PC-9 (cell line): ENCODE data around the gene SMOC2. TPM values are rescaled to one million over a fixed set of nuclear protein-coding genes. Genes with fewer than 3 reads are reported as not detected.

Source experiments
- BruUV-seq: library from RNA; stranded (reverse); fragments of 400-500 nt; replicated peaks from 2 replicates; lab custom pipeline; 2021; lab: Mats Ljungman, UMichigan
- CTCF ChIA-PET: fragments of 300-600 bp; sonication (Branson Sonifier 250); formaldehyde crosslinking; loops from one replicate; lab custom pipeline; 2022; ENCODE audit warnings: antibody characterized with exemption; lab: Charles Lee
- POLR2A ChIA-PET: fragments of 300-600 bp; sonication (Branson Sonifier 250); formaldehyde crosslinking; loops from one replicate; lab custom pipeline; 2022; ENCODE audit warnings: antibody characterized with exemption; ENCODE audit not compliant: unreplicated experiment; lab: Charles Lee
- DNase-seq, 2 experiments: peaks; one replicate each; pipeline versions ENCODE4 v3.0.0 to v3.0.0-alpha.2; 2015 to 2022; ENCODE audit warnings: mixed read lengths in 1 of 2
- H2AFZ ChIP-seq: fragments of 200-600 bp; sonication (generic); 2 replicates; pipeline ENCODE4 v1.8.1; 2017; ENCODE audit warnings: antibody characterized with exemption
- H3F3A ChIP-seq: fragments of 200-600 bp; sonication (generic); 2 replicates; pipeline ENCODE4 v1.8.1; 2017; ENCODE audit warnings: antibody characterized with exemption, mild to moderate bottlenecking, low read depth; ENCODE audit not compliant: insufficient read depth
- H3K27ac ChIP-seq: fragments of 200-600 bp; sonication (generic); 2 replicates; pipeline ENCODE4 v1.6.1; 2016; ENCODE audit warnings: mixed run types
- H3K27me3 ChIP-seq: fragments of 200-600 bp; sonication (generic); 2 replicates; pipeline ENCODE4 v1.6.1; 2016; ENCODE audit warnings: low read depth, mixed run types; ENCODE audit not compliant: insufficient read depth
- H3K36me3 ChIP-seq: fragments of 200-600 bp; sonication (generic); 2 replicates; pipeline ENCODE4 v1.6.1; 2016; ENCODE audit warnings: low read depth, mixed run types
- H3K4me1 ChIP-seq: fragments of 200-600 bp; sonication (generic); replicated peaks from 2 replicates; pipeline ENCODE4 v1.6.1; 2016; ENCODE audit warnings: mixed run types; ENCODE audit not compliant: insufficient read depth
- H3K4me2 ChIP-seq: fragments of 200-600 bp; sonication (generic); 2 replicates; pipeline ENCODE4 v1.6.1; 2017; ENCODE audit warnings: mixed run types
- H3K4me3 ChIP-seq: fragments of 200-600 bp; sonication (generic); 2 replicates; pipeline ENCODE4 v1.6.1; 2016; ENCODE audit warnings: mixed run types
- H3K79me2 ChIP-seq: fragments of 200-600 bp; sonication (generic); 2 replicates; pipeline ENCODE4 v1.6.1; 2017; ENCODE audit warnings: low read depth, mixed run types
- H3K9me2 ChIP-seq: fragments of 200-600 bp; sonication (generic); 2 replicates; pipeline ENCODE4 v1.8.1; 2017; ENCODE audit warnings: mild to moderate bottlenecking; ENCODE audit not compliant: insufficient read depth
- H3K9me3 ChIP-seq: fragments of 200-600 bp; sonication (generic); 2 replicates; pipeline ENCODE4 v1.8.1; 2016; ENCODE audit warnings: low read depth; ENCODE audit not compliant: insufficient read depth
- H4K20me1 ChIP-seq: fragments of 200-600 bp; sonication (generic); 2 replicates; pipeline ENCODE4 v1.8.1; 2017; ENCODE audit not compliant: insufficient read depth
- EZH2 ChIP-seq: fragments of 200-600 bp; sonication (generic); IDR thresholded peaks from 2 replicates; pipeline ENCODE4 v1.8.0; 2017; ENCODE audit warnings: antibody characterized with exemption, low read depth
- intact Hi-C: fragments of 100-400 bp; cut with micrococcal nuclease; formaldehyde crosslinking; loops from one replicate; pipeline ENCODE4 v1.10.0; 2022; ENCODE audit not compliant: unreplicated experiment
- total RNA-seq: library from RNA; stranded (reverse); gene quantifications from 2 replicates; pipeline ENCODE4 v1.2.3, GENCODE V29; 2021
- TF ChIP-seq, protein P1 (sequence below): fragments of 200-600 bp; sonication (generic); conservative IDR thresholded peaks from 2 replicates; pipeline ENCODE4 v1.6.1; 2017; ENCODE audit warnings: mixed run types, antibody characterized with exemption, mild to moderate bottlenecking, moderate library complexity

Gene SMOC2
- total RNA-seq, 1 experiment from 2014 or later = not detected

DNA sequence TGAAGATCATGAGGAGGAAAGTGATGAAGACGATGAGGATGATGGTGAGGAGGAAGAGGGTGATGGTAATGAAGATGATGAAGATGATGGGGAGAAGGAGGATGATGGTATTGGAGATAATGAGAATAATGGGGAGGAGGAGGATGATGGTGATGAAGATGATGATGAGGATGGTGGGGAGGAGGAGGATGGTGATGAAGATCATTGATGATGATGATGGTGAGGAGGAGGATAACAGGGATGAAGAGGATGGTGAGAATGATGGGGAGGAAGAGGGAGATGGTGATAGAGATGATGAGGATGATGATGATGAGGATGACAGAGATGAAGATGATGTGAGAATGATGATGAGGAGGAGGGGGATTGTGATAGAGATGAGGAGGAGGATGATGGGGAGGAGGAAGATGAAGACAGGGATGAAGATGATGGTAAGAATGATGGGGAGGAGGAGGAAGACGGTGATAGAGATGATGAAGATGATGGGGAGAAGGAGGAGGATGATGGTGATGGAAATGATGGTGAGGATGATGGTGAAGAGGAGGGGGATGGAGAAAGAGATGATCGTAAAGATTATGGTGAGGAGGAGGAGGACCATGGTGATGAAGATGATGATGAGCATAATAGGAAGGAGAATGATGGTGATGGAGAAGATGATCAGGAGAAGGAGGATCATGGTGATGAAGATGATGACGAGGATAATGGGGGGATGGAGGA lies 273.7 kb downstream of the SMOC2 start:
- Histone ChIP-seq H3K9me2 (no peaks in the 10 kb centered on the region), H3K9me3 (no peaks in the 10 kb centered on the region), H3K4me3 (no peak overlapping the region), H4K20me1 (no peaks in the 10 kb centered on the region), H3K36me3 (no peaks in the 10 kb centered on the region), H3K27me3 (no peaks in the 10 kb centered on the region), H3F3A (no peaks in the 10 kb centered on the region), H3K79me2 (no peaks in the 10 kb centered on the region), H3K4me2 (no peak overlapping the region), H3K4me1 (peaks cover 7% of the 10 kb centered on the region), H3K27ac (no peak overlapping the region), H2AFZ (no peak overlapping the region)
- ChIA-PET CTCF (no interaction called here), POLR2A (no interaction called here)
- DNase-seq = no peak
- no TSS peak for BruUV-seq
- intact Hi-C loops = no loop called here
- TF ChIP-seq, protein P1, sequence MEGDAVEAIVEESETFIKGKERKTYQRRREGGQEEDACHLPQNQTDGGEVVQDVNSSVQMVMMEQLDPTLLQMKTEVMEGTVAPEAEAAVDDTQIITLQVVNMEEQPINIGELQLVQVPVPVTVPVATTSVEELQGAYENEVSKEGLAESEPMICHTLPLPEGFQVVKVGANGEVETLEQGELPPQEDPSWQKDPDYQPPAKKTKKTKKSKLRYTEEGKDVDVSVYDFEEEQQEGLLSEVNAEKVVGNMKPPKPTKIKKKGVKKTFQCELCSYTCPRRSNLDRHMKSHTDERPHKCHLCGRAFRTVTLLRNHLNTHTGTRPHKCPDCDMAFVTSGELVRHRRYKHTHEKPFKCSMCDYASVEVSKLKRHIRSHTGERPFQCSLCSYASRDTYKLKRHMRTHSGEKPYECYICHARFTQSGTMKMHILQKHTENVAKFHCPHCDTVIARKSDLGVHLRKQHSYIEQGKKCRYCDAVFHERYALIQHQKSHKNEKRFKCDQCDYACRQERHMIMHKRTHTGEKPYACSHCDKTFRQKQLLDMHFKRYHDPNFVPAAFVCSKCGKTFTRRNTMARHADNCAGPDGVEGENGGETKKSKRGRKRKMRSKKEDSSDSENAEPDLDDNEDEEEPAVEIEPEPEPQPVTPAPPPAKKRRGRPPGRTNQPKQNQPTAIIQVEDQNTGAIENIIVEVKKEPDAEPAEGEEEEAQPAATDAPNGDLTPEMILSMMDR = no peak
- no peak for TF ChIP-seq EZH2

DNA sequence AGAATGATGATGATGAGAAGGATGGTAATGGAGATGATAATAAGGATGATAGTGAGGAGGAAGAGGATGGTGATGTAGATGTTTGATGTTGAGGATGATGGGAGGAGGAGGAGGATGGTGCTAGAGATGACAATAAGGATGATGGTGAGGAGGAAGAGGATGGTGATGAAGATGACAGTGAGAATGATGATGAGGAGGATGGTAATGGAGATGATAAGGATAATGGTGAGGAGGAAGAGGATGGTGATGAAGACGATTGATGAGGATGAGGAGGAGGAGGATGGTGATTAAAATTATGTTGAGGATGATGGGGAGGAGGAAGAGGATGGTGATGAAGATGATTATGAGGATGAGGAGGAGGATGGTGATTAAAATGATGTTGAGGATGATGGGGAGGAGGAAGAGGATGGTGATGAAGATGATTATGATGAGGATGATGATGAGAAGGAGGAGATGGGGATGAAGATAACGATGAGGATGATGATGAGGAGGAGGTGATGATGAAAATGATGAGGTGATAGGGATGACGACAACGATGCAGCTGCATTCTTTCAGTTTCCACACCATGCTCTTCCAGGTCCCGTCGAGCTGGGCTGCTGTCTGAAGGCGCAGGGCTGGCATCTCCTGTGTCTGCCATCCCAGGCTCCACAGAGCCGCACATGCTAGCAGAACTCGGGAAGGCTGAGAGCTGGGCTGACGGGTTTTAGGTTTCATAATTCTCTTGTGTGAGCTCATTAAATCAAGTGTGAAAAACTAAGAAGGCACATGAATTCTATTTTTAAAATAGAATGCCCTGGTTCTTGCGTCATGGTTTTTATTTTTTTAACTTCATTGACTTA lies 274.9 kb downstream of the SMOC2 start:
- Histone ChIP-seq H3K27ac (no peak overlapping the region), H3F3A (no peaks in the 10 kb centered on the region), H3K4me3 (no peak overlapping the region), H3K4me2 (no peak overlapping the region), H3K36me3 (no peaks in the 10 kb centered on the region), H3K4me1 (peaks cover 7% of the 10 kb centered on the region), H3K9me3 (no peaks in the 10 kb centered on the region), H3K9me2 (no peaks in the 10 kb centered on the region), H3K27me3 (no peaks in the 10 kb centered on the region), H4K20me1 (no peaks in the 10 kb centered on the region), H3K79me2 (no peaks in the 10 kb centered on the region), H2AFZ (no peak overlapping the region)
- DNase-seq = peak in 1 of 2 experiments; percentile 41
- intact Hi-C loops = no loop called here
- CTCF ChIA-PET = interaction anchor here (0.7 kb wide), 1 partner anchor 96 kb away, joined by 5 read pairs; no protein-coding TSS in a partner anchor
- TF ChIP-seq, protein P1 = no peak
- TF ChIP-seq EZH2 = no peak
- BruUV-seq = no TSS peak
- POLR2A ChIA-PET = no interaction called here

DNA sequence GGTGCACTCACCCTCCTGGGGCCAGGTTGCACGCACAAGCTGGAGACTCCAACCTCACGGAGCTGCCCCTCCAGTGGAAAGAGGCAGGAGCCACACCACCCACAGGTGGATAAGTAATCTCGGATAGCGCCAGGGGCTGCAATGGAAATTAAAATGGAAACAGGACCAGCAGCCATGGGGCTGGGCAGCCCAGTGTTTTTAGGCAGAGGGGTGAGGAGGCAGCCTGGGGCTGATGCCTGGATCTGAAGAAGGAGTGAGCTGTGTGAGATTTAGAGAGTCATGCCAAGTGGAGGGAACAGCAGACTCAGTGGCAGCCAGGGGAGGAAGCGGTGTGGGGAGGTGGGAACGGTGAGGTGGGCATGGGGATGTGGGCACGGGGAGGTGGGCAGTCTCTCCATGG lies 275.6 kb downstream of the SMOC2 start:
- TF ChIP-seq, protein P1 = no peak
- TF ChIP-seq EZH2 = no peak
- POLR2A ChIA-PET = no interaction called here
- DNase-seq = no peak
- Histone ChIP-seq H3K4me3 (no peak overlapping the region), H3K9me3 (no peaks in the 10 kb centered on the region), H3F3A (no peaks in the 10 kb centered on the region), H3K27ac (no peak overlapping the region), H4K20me1 (no peaks in the 10 kb centered on the region), H2AFZ (no peak overlapping the region), H3K4me2 (no peak overlapping the region), H3K4me1 (peaks cover 7% of the 10 kb centered on the region), H3K36me3 (no peaks in the 10 kb centered on the region), H3K79me2 (no peaks in the 10 kb centered on the region), H3K9me2 (no peaks in the 10 kb centered on the region), H3K27me3 (no peaks in the 10 kb centered on the region)
- intact Hi-C loops = no loop called here
- no TSS peak for BruUV-seq
- CTCF ChIA-PET = interaction anchor here (0.7 kb wide), 1 partner anchor 97 kb away, joined by 5 read pairs; no protein-coding TSS in a partner anchor
